Measurements from ENCODE around the gene SLC16A4.

DNA sequence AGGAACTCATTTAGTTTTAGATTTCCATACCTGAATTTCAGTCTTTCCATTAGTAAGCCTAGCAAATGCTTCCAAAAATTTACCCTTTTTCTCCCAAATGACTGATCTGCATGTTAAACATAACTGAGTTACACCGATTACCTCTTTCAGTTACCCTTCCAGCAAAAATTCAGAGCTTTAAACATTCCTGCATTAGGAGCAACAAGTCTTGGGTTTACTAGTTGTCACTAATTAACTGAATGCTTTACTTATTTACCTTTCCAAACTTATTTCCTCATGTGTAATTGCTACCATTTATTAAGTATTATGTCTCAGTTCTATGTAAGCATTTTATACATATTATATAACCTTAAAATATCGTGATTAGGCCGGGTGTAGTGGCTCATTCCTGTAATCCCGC lies 13.6 kb upstream of the SLC16A4 start:
- no peak for TF ChIP-seq POLR2A (IDR thresholded peaks at IDR 0.05)
- TF ChIP-seq, protein P1, sequence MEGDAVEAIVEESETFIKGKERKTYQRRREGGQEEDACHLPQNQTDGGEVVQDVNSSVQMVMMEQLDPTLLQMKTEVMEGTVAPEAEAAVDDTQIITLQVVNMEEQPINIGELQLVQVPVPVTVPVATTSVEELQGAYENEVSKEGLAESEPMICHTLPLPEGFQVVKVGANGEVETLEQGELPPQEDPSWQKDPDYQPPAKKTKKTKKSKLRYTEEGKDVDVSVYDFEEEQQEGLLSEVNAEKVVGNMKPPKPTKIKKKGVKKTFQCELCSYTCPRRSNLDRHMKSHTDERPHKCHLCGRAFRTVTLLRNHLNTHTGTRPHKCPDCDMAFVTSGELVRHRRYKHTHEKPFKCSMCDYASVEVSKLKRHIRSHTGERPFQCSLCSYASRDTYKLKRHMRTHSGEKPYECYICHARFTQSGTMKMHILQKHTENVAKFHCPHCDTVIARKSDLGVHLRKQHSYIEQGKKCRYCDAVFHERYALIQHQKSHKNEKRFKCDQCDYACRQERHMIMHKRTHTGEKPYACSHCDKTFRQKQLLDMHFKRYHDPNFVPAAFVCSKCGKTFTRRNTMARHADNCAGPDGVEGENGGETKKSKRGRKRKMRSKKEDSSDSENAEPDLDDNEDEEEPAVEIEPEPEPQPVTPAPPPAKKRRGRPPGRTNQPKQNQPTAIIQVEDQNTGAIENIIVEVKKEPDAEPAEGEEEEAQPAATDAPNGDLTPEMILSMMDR (IDR thresholded peaks at IDR 0.05 in 4 of 5, conservative IDR thresholded peaks at IDR 0.05 in 1 of 5) = no peak

Data from gastrocnemius medialis (tissue), 4 donors.